Activated CD8-positive, alpha-beta memory T cell treated with anti-CD3 and anti-CD28 coated beads, Interleukin-2, amount 50 U/mL, for 24 hours (primary cell): ENCODE measurements around the gene NFILZ.

Experiments used
- DNase-seq: peaks from one replicate; pipeline ENCODE4 v3.0.0-alpha.2; 2020; ENCODE audit errors: extremely low read depth

Gene NFILZ

DNA sequence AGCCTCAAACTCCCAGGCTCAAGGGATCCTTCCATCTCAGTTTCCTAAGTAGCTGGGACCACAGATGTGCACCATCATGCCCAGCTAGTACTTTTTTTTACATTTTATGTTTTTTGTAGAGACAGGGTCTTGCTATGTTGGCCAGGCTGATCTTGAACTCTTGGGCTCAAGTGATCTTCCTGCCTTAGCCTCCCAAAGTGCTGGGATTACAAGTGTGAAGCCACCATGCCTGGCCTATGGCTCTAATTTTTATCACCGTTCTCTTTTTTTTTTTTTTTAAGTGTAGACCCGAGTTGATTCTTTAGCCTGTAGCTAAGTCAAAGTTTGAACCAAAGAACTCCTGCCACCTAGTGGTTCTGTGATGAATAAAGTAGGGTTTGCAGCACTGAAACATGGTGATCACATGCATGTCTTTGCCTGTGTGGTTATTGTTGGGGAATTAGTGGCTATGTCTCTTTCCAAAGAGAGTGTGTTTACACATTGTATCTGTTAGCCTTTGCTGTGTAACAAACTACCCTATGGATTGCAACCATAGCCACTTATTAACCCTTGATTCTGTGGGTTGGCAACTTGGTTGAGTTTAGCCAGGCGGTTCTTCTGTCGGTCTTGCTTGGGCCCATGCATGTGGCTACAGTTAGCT is 11.6 kb downstream of the NFILZ start:
- no peak for DNase-seq

DNA sequence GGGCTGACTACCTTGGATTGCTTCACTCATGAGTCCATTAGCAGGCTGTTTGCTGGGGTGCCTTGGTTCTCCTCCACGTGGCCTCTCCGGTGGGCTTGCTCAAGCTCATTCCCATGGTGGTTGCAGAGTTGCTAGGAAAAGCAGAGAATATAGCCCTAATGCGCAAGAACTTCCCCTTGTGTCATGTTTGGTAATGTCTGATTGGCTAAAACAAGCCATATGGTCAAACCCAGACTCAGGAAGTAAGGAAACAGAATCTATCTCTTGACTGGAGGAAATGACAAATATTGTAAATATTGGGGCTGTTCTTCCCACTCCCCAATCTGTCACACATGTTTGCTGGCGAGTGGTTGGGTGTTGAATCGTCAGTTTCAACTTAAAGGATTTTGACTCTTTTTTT is 12.1 kb downstream of the NFILZ start:
- no peak for DNase-seq

DNA sequence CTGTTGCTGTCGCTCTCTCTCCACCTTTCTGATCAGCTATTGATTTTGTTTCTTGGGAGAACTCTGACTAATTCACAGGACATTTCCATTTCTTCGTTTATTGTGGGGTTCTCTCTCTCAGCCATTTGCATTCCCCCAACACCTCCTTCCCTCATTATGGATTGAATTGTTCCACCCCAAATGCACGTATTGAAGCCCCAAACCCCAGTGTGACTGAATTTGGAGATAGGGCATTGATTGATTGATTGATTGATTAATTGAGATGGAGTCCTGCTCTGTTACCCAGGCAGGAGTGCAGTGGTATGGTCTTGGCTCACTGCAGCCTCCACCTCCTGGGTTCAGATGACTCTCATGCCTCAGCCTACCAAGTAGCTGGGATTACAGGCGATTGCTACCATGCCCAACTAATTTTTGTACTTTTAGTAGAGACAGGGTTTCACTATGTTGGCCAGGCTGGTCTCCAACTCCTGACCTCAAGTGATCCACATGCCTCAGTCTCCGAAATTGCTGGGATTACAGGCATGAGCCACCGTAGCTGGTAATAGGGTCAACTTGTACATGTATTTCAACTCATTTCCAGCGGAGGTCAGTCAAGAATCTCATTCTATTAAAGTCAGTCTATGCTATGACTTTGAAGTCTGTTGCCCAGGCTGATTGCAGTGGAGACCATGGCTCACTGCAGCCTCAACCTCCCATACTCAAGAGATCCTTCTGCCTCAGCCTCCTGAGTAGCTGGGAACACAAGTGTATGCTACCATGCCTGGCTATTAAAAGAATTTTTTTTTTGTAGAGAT is 13.6 kb downstream of the NFILZ start:
- DNase-seq, result no peak

DNA sequence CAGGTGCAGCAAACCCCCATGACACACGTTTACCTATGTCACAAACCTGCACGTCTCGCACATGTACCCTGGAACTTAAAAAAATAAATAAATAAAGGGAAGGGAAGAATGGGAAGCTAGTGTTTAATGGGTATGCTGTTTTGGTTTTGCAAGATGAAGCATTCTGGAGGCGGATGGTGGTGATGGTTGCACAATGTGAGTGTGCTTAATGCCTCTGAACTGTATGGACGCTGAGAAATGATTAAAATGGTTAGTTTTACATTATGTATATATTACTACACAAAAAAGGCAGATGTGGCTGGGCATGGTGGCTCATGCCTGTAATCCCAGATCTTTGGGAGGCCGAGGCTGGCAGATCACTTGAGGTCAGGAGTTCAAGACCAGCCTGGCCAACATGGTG is 17.8 kb downstream of the NFILZ start:
- no peak for DNase-seq

DNA sequence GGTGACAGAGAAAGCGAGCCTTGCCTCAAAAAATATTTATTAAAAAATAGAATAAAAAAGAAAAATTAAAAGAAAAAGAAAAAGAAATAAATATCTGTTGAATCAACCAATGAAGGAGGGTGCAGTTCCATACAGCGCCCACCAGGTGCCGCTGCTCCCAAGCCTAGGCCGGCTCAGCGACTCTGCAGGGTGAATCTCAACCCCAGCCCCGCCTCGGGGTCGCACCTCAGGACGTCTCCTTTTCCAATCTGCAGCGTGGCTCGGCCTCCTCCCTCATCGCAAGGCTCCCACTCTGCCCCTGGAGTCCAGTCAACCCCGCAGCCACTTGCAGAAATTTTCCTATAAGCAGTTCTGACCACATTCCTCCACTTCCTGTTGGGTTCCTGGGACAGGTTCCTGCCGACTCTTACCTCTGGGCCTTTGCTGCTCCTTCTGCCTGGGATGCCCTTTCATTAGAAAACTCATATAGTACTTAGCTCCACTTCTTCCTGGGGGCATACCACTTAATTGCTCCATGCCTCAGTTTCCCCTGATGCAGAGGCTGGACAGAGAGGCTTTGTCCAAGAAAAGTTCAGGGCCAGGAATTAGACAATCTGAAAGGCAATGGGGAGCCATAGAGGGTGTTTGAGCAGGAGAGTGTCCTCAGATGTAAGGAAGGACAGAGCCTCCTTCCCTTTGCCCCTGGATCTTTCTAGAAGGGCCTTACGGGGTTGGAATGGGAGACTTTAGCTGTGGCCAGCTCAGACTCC is 24.3 kb downstream of the NFILZ start:
- DNase-seq, result peak; percentile 25

DNA sequence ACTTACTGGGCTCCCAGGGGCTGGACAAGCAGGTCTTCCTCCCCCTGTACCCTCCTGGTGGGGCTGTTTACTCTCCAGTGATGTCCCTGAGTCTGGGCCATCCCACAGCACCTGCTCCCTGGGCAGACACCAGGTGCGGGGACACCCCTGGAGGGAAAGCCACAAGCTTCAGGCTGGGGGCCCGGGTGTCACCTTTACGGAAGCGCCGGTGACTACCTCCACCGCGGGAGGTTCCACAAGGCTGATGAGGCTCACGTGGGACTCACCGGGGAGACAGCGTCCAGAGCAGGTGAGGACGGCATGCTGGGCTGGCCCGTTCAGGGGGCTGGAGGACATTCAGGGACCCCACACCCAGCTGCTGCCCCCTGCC is 24.9 kb downstream of the NFILZ start:
- DNase-seq, result no peak

DNA sequence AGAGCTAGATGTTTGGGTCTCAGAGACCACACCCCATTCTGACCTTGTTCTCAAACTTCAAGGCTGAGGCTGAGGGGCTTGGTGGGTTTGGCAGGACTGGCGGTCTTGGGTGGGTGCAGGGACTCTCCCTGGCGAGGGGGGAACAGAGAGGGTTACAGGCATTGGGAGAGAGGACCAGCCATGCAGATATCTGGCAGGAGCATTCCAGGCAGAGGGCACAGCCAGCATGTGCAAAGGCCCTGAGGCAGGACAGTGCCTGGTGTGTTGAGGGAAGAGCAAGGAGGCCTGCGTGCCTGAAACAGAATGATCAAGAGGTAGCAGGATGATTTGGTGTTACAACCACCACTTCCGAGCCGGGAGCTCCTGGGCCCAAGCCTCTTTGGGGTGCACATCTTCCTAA is 27.4 kb downstream of the NFILZ start:
- DNase-seq, result no peak

DNA sequence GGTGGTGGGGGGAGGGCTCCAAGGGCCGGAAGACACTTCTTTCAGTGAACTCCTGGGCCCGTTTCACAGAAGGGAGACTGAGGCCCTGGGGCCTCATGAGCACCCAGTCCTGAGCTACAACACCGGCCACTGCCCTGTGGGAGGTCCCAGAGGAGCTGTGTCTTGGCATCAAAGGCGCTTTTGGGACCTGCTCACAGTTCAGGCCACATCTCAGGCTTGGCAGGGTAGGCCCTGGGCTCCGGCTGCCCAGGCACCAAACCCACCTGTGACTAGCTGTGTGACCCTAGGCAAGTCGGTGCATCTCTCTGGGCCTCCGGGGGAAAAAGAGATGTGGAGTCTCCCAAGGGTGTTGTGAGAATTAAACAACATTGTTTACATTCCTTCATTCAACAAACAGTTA is 29.5 kb downstream of the NFILZ start:
- DNase-seq, result no peak

DNA sequence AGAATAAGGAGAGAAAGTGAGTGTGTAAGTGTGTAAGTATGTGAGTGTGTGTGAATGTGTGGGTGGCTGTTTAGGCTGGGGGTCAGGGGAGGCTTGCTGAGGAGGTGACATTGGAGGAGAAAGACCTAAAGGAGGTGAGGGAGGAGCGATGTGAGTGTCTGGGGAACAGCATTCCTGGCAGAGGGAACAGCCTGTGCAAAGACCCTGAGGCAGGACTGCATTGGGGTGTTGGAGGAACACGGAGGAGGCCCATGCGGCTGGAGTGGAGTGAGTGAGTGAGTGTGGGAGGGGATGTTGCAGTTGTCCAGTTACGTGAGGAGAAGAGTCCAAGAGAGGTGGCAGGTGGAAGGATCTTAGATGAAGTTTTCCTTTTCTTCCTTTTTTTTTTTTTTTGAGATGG is 31.8 kb downstream of the NFILZ start:
- DNase-seq, result no peak

DNA sequence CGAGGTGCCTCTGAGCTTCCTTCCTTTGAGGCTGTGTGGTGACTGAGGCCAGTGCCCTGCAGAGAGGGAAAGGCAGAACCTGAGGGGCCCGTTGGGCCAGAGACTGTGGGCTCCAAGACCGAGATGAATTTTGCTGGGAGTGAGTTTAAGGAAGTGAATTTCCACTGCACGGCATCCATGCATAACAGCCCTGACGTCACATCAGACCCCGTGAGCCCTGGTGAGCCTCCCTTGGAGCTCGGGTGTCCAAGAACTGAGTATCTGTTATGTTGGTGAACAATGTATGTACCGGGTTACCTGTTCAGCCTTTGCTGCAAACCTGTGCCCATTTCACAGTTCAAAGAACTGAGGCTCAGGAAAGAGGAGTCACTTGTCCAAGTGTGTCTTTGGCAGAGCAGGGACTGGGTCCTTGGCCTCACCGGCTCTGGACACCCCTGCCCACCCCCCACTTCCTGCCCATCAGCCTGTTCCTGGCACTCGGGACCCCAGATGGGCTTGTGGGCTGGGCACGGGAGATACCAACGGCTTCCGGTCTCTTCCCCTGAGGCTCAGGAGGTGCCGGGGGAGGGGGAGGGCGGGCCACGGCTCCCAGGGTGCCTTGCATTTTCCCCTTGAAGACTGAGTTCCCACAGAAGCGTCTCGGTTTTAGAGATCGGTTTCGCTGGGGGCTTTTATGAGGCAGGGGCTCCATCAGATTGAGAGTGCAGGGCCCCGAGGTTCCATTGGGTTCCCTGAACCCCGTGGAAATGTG is 33.7 kb downstream of the NFILZ start:
- no peak for DNase-seq

DNA sequence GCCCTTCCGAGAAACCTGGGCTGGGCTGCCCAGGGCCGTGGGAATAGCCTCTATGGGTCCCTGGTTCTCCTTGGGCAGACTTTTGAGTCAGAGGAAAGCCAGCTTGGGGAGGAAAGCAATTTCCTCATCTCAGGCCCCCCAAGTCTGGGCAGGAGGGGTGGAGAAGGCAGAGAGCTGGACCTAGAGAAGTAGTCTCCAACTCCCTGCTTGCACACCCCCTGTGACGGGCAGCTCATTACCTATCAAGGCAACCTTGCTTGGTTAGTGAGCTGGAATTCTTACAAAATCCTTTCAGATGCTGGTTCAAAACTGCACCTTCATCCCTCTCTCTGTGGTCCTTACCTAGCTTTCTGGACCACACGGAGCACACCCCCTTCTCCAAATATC is 34.2 kb downstream of the NFILZ start:
- no peak for DNase-seq

DNA sequence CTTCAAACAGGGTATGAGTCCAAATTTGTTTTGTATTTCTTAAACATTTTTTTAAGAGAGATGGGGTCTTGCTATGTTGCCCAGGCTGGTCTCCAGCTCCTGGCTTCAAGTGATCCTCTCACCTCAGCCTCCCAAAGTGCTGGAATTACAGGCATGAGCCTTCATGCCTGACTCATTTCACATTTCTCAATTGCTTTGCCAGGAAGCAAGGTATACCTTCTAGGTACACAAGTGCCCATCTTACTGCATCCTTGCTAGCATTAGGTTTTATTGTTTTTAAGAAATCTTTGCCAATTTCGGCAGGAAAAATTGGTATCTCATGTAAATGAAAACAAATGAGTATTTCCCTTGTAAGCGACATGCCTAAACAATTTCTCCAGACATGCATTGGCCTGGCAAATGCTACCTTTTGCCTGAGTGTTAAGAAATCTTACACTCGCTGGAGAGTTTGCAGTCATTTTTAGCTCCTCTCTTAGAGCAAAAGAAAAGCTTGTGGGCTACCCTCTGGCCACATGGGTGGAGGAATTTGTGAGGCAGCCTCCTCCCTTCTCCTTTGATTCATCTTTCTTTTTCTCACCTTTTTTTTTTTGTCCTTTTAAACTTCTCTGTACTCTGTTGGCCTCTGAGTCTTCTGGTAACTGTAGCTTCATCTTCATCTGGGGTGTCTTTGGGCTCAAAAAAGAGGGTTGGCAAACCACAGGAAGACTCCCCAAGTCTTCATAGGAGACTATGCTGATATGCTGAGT is 35.2 kb downstream of the NFILZ start:
- DNase-seq, result no peak

DNA sequence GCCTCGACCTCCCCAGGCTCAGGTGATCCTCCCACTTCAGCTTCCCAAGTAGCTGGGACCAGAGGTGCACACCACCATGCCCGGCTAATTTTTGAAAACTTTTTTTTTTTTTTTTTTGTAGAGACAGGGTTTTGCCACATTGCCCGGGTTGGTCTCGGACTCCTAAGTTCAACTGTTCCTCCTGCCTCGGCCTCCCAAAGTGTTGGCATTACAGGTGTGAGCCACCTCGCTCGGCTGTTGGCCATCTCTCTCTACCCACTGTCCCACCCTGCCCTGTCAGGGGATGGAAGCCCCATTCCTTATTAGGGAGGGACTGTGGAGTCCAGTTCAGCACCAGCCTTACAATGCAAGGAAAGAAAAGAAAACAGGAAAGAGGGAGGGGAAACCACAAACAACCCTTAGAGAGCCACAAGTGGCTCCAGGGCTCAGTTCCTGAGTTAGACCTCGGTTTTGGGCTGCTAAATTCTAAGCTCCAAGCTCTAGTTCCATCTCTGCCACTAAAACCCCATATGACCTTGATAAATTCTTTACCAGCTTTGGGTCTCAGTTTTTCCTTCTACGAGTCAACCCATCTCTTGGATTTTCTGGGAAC is 36.5 kb downstream of the NFILZ start:
- DNase-seq, result no peak

DNA sequence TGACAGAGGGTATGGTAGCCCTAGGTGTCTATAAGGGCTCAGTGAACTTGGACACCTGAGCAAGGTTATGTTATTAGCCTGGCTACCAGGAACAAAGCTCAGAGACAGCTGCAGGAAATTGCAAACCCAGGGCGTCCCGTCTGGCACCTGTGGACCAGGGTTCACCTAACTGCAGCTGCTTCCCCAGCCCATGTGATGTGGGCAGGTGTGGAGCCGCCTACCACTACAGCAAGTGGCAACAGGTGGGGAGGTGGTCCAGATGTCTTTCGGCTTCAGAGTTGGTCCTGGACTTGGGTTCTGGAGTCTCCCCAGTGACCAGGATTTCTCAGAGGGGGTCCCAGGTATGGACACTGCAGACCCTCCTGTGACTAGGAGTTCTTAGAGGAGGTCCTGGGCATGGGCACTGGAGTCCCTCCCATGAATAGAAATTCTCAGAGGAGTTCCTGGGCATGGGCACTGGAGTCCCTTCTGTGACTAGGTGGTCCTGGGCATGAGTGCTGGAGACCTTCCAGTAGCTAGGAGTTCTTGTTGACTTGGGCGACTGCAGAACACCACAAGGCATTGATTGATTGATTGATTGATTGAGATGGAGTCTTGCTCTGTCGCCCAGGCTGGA is 43.0 kb downstream of the NFILZ start:
- no peak for DNase-seq

DNA sequence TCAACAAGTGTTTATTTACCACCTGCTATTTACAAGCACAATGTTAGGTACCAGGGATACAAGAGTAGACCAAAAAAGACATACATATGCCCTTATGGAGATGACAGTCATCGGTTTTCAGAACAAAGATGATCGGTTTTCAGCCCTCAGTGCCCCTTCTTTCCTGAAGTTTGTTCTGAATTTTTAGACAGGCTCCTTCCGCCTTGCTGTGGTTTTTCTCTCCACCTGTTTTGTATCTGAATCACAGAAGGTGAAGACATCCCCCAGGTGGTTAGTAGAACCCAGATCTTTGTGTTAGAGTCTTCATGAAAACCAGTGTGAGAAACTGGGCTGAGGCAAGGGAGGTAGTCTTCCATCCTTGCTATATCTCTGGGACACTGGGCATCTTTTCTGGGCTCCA is 44.6 kb downstream of the NFILZ start:
- no peak for DNase-seq

DNA sequence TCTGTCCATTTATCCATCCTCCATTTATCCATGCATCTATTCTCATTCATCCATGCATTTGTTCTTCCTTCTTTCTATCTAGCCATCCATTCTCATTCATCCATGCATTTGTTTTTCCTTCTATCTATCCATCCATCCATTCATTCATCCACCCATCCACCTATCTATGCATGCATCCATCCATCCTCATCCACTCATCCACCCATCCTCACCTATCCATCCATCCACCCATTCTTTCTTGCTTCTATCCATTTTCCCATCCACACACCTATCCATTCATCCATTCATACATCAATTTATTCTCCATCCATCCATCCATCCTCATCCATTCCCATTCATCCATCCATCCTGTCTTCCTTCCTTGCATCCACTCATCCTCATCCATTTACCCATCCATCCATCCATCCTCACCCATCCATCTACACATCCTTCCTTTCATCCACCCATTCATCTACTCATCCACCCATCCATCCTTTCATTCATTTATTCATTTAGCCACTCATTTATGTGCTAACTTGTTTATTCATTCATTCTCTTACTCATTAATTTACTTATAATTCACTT is 47.9 kb downstream of the NFILZ start:
- no peak for DNase-seq
